HuH-7.5 (cell line): ENCODE measurements around the gene SEC61A2.
"Not testable (repeated sequence)": the region's sequence is repeated elsewhere in the genome, so short reads cannot be mapped to it uniquely, and the experiment has no call there.

Experiments used
- DNase-seq: peaks from one replicate; pipeline ENCODE4 v3.0.0; 2011; ENCODE audit warnings: low spot score

SEC61A2 gene

GRCh38 chr10:12129222-12130111, at the start of gene SEC61A2:
Gene SEC61A2 (plus strand): TSS chr10:12129677. CDS start chr10:12129788, 111 bp downstream.
- peak; percentile 97 for DNase-seq

GRCh38 chr10:12081470-12081869, 48.0 kb upstream of the SEC61A2 start:
- no peak for DNase-seq

- DNase-seq = no peak
Measured at GRCh38 chr10:12081879-12082557, 47.5 kb upstream of the SEC61A2 start.

DNA sequence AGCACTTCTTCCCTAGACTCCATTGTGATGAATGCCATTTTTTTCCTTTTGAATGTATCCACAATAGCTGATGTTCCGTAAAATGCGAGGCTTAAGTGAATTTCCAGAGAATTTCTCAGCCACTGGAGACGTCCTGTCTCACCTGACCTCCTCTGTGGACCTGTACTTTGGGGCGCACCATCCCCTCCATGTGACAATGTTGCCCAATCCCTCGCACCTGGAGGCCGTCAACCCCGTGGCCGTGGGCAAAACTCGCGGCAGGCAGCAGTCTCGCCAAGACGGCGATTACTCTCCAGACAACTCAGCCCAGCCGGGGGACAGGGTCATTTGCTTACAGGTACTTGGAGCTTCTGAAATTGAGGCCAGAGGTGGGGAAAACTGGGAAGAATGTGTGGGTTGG, 40.6 kb upstream of the SEC61A2 start:
- no peak for DNase-seq

DNA sequence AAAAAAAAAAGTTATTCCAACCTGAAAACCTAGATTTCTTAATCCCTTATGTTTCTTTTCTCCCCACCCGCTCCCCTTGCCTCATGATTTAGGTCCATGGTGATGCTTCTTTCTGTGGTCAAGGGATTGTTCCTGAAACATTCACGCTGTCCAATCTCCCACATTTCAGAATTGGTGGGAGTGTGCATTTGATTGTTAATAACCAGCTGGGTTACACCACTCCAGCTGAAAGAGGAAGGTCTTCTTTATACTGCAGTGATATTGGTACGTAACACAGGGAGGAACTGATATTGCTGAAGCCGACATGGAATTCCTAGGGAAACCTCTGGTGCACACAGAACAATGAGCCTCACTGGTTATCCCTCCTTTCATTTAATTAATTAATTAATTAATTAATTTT, 38.1 kb upstream of the SEC61A2 start:
- DNase-seq = no peak

- DNase-seq = not testable (repeated sequence)
Measured at GRCh38 chr10:12097361-12097760, 32.1 kb upstream of the SEC61A2 start.

- DNase-seq = no peak
Measured at GRCh38 chr10:12097791-12098190, 31.7 kb upstream of the SEC61A2 start.

- no peak for DNase-seq
Measured at GRCh38 chr10:12098966-12099365, 30.5 kb upstream of the SEC61A2 start.

DNA sequence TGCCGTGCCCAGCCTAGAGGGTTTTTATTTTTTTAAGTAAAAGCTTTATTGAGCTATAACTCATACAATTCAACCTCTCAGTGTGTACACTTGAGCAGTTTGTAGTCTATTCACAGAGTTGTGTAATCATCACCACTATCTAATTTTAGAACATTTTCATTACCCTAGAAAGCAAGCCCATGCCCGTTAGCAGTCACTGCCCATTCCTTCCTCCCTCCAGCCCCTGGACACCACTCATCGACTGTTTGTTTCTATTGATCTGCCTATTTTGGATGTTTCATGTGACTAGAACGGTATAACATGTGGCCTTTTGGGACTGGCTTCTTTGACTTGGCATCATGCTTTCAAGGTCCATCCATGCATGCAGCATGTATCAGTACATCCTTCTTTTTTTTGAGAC, 25.7 kb upstream of the SEC61A2 start:
- no peak for DNase-seq

DNA sequence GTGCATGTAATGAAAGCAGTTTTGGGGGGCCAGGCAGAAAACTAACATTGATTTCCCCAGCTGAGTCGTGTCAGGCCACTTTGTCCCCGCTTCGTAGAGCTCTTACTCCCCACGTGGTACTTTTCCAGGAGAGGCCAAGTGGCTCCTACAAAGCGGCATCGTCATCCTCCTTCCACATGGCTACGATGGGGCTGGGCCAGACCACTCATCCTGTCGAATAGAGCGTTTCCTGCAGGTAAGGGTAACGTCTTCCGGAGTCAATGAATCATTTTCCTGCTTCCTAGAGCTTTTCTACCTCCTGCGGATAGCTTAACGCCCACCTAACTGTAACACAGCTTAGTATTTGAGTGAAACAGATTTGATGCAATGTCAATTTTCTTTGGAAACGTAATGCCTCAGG, 21.7 kb upstream of the SEC61A2 start:
- DNase-seq = no peak

DNA sequence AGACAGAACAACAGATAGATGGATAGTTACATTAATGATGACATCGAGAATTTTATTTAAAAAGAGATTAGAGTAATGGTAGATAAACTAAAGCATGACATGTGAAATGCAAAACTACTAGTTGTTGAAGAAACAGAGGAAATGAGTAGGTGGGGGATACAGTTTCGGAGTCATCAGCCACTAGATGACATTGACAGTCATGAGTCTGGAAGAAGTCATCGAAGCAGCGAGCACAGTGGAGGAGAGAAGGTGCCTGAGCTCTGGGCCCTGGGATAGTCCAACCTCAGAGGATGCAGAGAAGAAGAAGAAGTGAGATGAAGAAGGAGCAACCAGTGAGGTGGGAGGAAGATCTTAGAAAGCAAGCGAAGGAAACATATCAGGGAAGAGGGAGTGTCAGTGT, 20.2 kb upstream of the SEC61A2 start:
- DNase-seq = no peak

DNA sequence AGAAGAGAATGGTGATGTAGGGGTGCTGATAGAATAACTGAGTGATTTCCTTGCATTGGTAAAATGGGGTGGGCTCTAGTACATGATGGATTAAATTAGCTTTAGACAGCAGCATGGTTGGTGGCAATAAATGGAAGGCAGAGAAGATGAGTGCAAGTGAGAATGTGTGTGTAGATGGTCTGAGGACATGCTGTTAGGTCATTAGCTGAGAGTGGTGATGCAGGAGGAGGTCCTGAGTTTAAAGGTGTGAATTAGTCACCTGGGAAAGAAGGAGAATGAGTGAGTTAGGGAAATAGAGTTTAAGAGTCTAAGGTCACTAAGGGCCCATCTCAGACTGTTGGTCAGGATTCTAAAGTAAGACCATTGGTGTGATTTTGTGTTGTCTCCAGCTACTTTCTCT, 17.9 kb upstream of the SEC61A2 start:
- no peak for DNase-seq

GRCh38 chr10:12113627-12114026, 15.8 kb upstream of the SEC61A2 start:
- no peak for DNase-seq

GRCh38 chr10:12121673-12122072, 7.8 kb upstream of the SEC61A2 start:
- no peak for DNase-seq

DNA sequence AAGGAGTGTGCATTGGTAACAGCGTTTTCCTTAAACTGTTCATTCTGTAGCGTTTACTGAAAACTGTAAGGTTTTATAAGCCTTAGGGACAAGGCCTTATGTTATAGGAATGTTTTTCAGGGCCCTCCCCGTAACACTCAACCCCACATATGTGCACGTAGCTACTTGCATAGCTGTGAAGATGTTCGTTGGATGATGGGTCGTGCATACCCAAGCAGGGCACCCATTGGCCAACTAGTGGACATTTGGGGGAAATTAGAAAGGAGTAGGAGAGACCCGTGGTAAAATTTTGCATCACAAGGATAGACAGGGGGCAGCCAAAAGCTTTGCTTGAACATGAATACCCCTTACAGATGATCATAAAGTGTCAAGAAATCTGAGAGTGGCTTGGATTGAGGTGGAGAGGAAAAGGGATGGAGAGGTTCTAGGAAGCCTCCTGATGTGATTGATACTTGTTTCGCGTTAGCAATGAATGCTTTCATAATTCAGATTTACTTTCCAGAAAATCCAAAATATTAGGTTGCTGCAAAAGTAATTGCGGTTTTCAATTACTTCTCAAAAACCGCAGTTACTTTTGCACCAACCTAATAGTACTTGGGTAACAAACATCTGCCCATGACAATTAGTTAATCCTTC, 878 bp downstream of the SEC61A2 start:
- DNase-seq = peak; percentile 67

DNA sequence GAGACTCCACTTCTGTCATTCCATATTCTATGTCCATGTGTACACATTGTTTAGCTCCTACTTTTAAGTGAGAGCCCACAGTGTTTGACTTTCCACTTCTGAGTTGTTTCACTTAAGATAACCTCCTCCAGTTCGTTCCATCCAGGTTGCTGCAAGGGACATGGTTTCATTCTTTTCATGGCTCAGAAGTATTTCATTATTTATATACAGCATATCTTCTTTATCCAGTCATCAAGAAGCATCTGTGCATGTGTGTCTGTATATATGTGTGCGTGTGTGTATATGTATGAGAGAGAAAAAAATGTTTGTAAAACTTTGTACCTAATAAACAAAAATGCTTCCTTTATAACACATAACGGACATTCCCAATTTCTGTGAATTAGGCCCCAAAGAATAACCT, 6.2 kb downstream of the SEC61A2 start:
- DNase-seq = no peak

- DNase-seq = no peak
Measured at GRCh38 chr10:12140038-12140437, 10.6 kb downstream of the SEC61A2 start.

- no peak for DNase-seq
Measured at GRCh38 chr10:12144538-12144937, 15.1 kb downstream of the SEC61A2 start.

- DNase-seq = no peak
Measured at GRCh38 chr10:12150163-12150562, 20.7 kb downstream of the SEC61A2 start.

DNA sequence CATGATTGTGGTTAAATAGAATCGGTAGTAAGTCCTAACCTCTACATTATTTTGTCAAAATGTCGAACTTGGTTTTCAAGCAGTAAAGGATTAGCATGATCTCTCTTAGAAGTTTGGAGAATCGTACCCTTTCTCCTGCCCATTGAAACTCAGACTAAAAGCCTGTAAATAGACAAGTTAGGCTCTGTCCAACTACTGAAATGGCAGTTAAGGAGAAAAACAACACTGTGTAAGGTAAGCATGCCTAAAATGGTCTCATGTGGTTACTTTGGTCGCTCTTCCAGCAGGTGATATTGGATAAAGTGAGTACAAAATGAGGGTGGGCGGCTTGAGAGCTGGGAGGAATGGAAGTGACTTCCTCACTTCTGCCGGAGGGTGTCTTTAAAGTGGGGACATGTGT, 25.0 kb downstream of the SEC61A2 start:
- DNase-seq = no peak

GRCh38 chr10:12156367-12157123, 27.1 kb downstream of the SEC61A2 start:
- peak; percentile 50 for DNase-seq

- no peak for DNase-seq
Measured at GRCh38 chr10:12158111-12158510, 28.6 kb downstream of the SEC61A2 start.
